ENCODE measurements around the gene SNX8. TPM values are rescaled to one million over a fixed set of nuclear protein-coding genes. Genes with fewer than 3 reads are reported as not detected.

SNX8 gene
- total and polyA plus RNA-seq, 9 of the 15 experiments (the other 6 are each of a cell fraction or from before 2014, with no cell fraction given) = 2.7 to 51.6 (median 16.9) TPM

- TF ChIP-seq ZSCAN29 (IDR thresholded peaks at IDR 0.05) (no peak), ZNF511 (CRISPR knock-in tag; IDR thresholded peaks at IDR 0.05) (peak; percentile 99), IRF1 (CRISPR knock-in tag; IDR thresholded peaks at IDR 0.05; ENCODE audit: borderline replicate concordance) (peak; percentile 96), MYNN (IDR thresholded peaks at IDR 0.05) (no peak), MYNN (CRISPR knock-in tag; IDR thresholded peaks at IDR 0.05) (no peak), ZBTB2 (IDR thresholded peaks at IDR 0.05) (peak; percentile 55; the same call in 1 of the 2 replicates), ELK3 (CRISPR knock-in tag; IDR thresholded peaks at IDR 0.05) (no peak), NKRF (IDR thresholded peaks at IDR 0.05; ENCODE audit: borderline replicate concordance) (peak; percentile 30; the same call in 1 of the 2 replicates), CBFA2T3 (IDR thresholded peaks at IDR 0.05) (0 out of 2 replicates have a peak, but pooled peaks have one; percentile 23), TAF15 (IDR thresholded peaks at IDR 0.05; ENCODE audit: low read depth, low read length) (no peak), ZNF274 (IDR thresholded peaks at IDR 0.05; ENCODE audit: borderline replicate concordance, low read depth, low read length) (no peak), ZBTB40 (IDR thresholded peaks at IDR 0.05) (no peak), ZBTB40 (CRISPR knock-in tag; IDR thresholded peaks at IDR 0.05) (0 out of 2 replicates have a peak, but pooled peaks have one; percentile 45), ZC3H11A (IDR thresholded peaks at IDR 0.05; ENCODE audit: low read depth, low read length) (no peak), STAG1 (CRISPR knock-in tag; IDR thresholded peaks at IDR 0.05; ENCODE audit: borderline replicate concordance) (no peak)
Observed at GRCh38 chr7:2353936-2354185, 39.6 kb upstream of the SNX8 start (continued).

Measured in K562 (cell line).